OCI-LY1 (cell line): ENCODE results near the gene DYSF.

ENCODE experiments used
- H2AFZ ChIP-seq: fragments of 200-600 bp; sonication (generic), shearing (Covaris generic); 2 replicates; pipeline ENCODE4 v1.6.0; 2014; ENCODE audit warnings: antibody characterized with exemption, mild to moderate bottlenecking, low read length
- H3F3A ChIP-seq: fragments of 200-600 bp; sonication (generic), shearing (Covaris generic); 2 replicates; pipeline ENCODE4 v1.6.0; 2014; ENCODE audit warnings: mild to moderate bottlenecking, antibody characterized with exemption, low read length, moderate library complexity; ENCODE audit not compliant: insufficient read depth
- H3K27ac ChIP-seq: fragments of 200-600 bp; sonication (generic); 2 replicates; pipeline ENCODE4 v1.5.1; 2014; ENCODE audit warnings: low read length, mixed run types, mild to moderate bottlenecking, low read depth; ENCODE audit not compliant: poor library complexity, severe bottlenecking
- H3K27me3 ChIP-seq: fragments of 200-600 bp; sonication (generic); 2 replicates; pipeline ENCODE4 v1.6.0; 2014; ENCODE audit warnings: antibody characterized with exemption, mild to moderate bottlenecking, low read length, moderate library complexity; ENCODE audit not compliant: insufficient read depth
- H3K36me3 ChIP-seq: fragments of 200-600 bp; sonication (generic); 2 replicates; pipeline ENCODE4 v1.6.1; 2014; ENCODE audit warnings: mild to moderate bottlenecking, antibody characterized with exemption, low read length, moderate library complexity, mixed read lengths; ENCODE audit not compliant: insufficient read depth
- H3K4me1 ChIP-seq: fragments of 200-600 bp; sonication (generic); 2 replicates; pipeline ENCODE4 v1.5.1; 2014; ENCODE audit warnings: mild to moderate bottlenecking, low read length, moderate library complexity; ENCODE audit not compliant: insufficient read depth, severe bottlenecking
- H3K4me2 ChIP-seq: fragments of 200-600 bp; sonication (generic), shearing (Covaris generic); 2 replicates; pipeline ENCODE4 v1.6.1; 2014; ENCODE audit warnings: low read length
- H3K4me3 ChIP-seq: fragments of 200-600 bp; sonication (generic); 2 replicates; pipeline ENCODE4 v1.5.1; 2014; ENCODE audit warnings: low read length, low read depth, mild to moderate bottlenecking, mixed read lengths; ENCODE audit not compliant: poor library complexity, severe bottlenecking
- H3K79me2 ChIP-seq: fragments of 200-600 bp; shearing (Covaris generic); 2 replicates; pipeline ENCODE4 v1.6.1; 2016; ENCODE audit warnings: mixed run types, low read length, mixed read lengths; ENCODE audit not compliant: insufficient read depth
- H3K9ac ChIP-seq: fragments of 200-600 bp; sonication (generic), shearing (Covaris generic); 2 replicates; pipeline ENCODE4 v1.6.1; 2014; ENCODE audit warnings: mild to moderate bottlenecking, low read length, mixed read lengths
- H3K9me2 ChIP-seq: fragments of 200-600 bp; sonication (generic), shearing (Covaris generic); 2 replicates; pipeline ENCODE4 v1.6.1; 2014; ENCODE audit warnings: low read depth, mild to moderate bottlenecking, low read length, mixed read lengths
- H3K9me3 ChIP-seq: fragments of 200-600 bp; shearing (Covaris generic); 2 replicates; pipeline ENCODE4 v1.6.1; 2014; ENCODE audit warnings: low read length, mixed read lengths
- H4K20me1 ChIP-seq: fragments of 200-600 bp; sonication (generic), shearing (Covaris generic); 2 replicates; pipeline ENCODE4 v1.6.0; 2016; ENCODE audit warnings: mild to moderate bottlenecking, low read length; ENCODE audit not compliant: insufficient read depth
- EZH2 ChIP-seq: fragments of 200-600 bp; sonication (generic), shearing (Covaris generic); IDR thresholded peaks from 2 replicates; pipeline ENCODE4 v1.8.0; 2017; ENCODE audit warnings: borderline replicate concordance, mixed run types, mild to moderate bottlenecking, antibody characterized with exemption, low read length, moderate library complexity, mixed read lengths
- TF ChIP-seq, protein P1 (sequence below): fragments of 200-600 bp; sonication (generic), shearing (Covaris generic); IDR thresholded peaks from 2 replicates; pipeline ENCODE4 v1.5.1; 2017; ENCODE audit warnings: mild to moderate bottlenecking, antibody characterized with exemption, low read length, moderate library complexity, mixed read lengths

DYSF gene

DNA sequence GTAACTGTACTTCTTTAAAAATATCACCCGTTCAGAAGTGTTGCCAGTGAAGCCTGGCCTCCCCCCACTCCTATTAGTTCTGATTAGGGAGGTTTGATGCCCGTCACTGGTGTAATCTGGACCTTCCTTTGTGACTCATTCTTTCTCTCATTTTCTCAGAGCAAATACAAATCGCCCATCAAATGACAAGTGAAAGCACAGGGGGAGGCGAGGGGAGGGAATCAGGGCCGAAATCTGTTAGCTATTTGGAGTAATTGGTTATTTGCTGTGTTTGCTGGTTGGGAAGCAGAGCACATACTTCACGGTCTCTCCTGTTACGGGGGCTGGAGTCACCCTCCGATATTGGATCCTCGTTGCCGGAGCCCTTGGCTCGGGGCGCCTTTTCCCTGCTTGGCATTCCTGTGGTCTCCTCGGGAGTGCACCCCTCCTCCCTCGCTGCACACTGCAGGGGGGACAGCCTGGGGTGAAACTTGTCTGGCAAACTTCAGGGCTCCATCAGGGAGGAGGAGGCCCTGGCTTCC is 178.1 kb downstream of the DYSF start:
- H3K79me2 ChIP-seq: no peaks in the 10 kb centered on the region
- H3K36me3 ChIP-seq: no peaks in the 10 kb centered on the region
- H3K4me3 ChIP-seq: no peak overlapping the region
- no peaks in the 10 kb centered on the region for H4K20me1 ChIP-seq
- H3K27me3 ChIP-seq: no peaks in the 10 kb centered on the region
- no peaks in the 10 kb centered on the region for H3K9me2 ChIP-seq
- H3K27ac ChIP-seq: no peak overlapping the region
- no peak overlapping the region for H2AFZ ChIP-seq
- H3F3A ChIP-seq: no peaks in the 10 kb centered on the region
- H3K4me2 ChIP-seq: no peak overlapping the region
- H3K9me3 ChIP-seq: no peaks in the 10 kb centered on the region
- no peaks in the 10 kb centered on the region for H3K4me1 ChIP-seq
- no peak overlapping the region for H3K9ac ChIP-seq
- TF ChIP-seq EZH2: no peak
- TF ChIP-seq, protein P1, sequence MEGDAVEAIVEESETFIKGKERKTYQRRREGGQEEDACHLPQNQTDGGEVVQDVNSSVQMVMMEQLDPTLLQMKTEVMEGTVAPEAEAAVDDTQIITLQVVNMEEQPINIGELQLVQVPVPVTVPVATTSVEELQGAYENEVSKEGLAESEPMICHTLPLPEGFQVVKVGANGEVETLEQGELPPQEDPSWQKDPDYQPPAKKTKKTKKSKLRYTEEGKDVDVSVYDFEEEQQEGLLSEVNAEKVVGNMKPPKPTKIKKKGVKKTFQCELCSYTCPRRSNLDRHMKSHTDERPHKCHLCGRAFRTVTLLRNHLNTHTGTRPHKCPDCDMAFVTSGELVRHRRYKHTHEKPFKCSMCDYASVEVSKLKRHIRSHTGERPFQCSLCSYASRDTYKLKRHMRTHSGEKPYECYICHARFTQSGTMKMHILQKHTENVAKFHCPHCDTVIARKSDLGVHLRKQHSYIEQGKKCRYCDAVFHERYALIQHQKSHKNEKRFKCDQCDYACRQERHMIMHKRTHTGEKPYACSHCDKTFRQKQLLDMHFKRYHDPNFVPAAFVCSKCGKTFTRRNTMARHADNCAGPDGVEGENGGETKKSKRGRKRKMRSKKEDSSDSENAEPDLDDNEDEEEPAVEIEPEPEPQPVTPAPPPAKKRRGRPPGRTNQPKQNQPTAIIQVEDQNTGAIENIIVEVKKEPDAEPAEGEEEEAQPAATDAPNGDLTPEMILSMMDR: no peak

GRCh38 chr2:71633086-71633485 is 179.7 kb downstream of the DYSF start:
- Histone ChIP-seq H3K4me2 (no peak overlapping the region), H3K4me3 (no peak overlapping the region), H3K79me2 (no peaks in the 10 kb centered on the region), H3K9me3 (no peaks in the 10 kb centered on the region), H3K36me3 (no peaks in the 10 kb centered on the region), H3K27ac (no peak overlapping the region), H2AFZ (no peak overlapping the region), H3K9ac (no peak overlapping the region), H3K4me1 (no peaks in the 10 kb centered on the region), H4K20me1 (no peaks in the 10 kb centered on the region), H3K9me2 (no peaks in the 10 kb centered on the region), H3K27me3 (no peaks in the 10 kb centered on the region), H3F3A (no peaks in the 10 kb centered on the region)
- TF ChIP-seq EZH2: no peak
- TF ChIP-seq, protein P1: no peak

DNA sequence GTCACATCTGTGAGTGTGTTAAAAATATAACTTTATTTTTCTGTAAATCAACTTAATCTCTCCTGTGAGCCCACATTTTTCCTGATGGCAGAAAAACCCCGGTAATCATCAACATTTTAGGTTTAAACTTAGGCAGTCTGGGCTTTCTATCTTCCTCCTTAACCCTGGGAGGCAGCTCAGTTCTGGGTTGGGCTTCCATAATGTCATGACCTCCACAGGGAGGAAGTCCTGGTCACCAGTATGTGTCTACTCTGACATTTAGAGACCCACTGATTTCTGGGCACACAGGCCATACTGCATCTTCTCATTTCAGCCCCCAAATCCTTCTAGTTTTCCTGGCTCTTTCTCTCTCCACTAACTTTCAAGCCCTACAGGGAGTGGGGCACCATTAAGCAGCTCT is 181.2 kb downstream of the DYSF start:
- Histone ChIP-seq H3K9me3 (no peaks in the 10 kb centered on the region), H3K27ac (no peak overlapping the region), H3K79me2 (no peaks in the 10 kb centered on the region), H3K4me3 (no peak overlapping the region), H2AFZ (no peak overlapping the region), H3K4me2 (no peak overlapping the region), H3K27me3 (no peaks in the 10 kb centered on the region), H3K36me3 (no peaks in the 10 kb centered on the region), H3K9me2 (no peaks in the 10 kb centered on the region), H3K4me1 (no peaks in the 10 kb centered on the region), H4K20me1 (no peaks in the 10 kb centered on the region), H3F3A (no peaks in the 10 kb centered on the region), H3K9ac (no peak overlapping the region)
- TF ChIP-seq, protein P1: no peak
- no peak for TF ChIP-seq EZH2
